ENCODE results near the gene BIRC5.
"Not testable (repeated sequence)": the region's sequence is repeated elsewhere in the genome, so short reads cannot be mapped to it uniquely, and the experiment has no call there.

BIRC5 gene

DNA sequence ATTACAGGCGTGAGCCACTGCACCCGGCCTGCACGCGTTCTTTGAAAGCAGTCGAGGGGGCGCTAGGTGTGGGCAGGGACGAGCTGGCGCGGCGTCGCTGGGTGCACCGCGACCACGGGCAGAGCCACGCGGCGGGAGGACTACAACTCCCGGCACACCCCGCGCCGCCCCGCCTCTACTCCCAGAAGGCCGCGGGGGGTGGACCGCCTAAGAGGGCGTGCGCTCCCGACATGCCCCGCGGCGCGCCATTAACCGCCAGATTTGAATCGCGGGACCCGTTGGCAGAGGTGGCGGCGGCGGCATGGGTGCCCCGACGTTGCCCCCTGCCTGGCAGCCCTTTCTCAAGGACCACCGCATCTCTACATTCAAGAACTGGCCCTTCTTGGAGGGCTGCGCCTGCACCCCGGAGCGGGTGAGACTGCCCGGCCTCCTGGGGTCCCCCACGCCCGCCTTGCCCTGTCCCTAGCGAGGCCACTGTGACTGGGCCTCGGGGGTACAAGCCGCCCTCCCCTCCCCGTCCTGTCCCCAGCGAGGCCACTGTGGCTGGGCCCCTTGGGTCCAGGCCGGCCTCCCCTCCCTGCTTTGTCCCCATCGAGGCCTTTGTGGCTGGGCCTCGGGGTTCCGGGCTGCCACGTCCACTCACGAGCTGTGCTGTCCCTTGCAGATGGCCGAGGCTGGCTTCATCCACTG lies at the start of gene BIRC5:
TSS of gene BIRC5 (plus strand) at position 238 of the 690 bp plus-strand sequence. CDS start at position 302, 64 bp downstream.
- DNase-seq (ENCODE audit: low spot score) = peak; percentile 89
- H3K9me3 Mint-ChIP-seq = no peaks in the 10 kb centered on the region
- peak within 1 kb of the TSS; percentile 99 for H3K4me3 Mint-ChIP-seq
- no peaks in the 10 kb centered on the region for H3K27me3 Mint-ChIP-seq (ENCODE audit: low read depth)
- H3K36me3 Mint-ChIP-seq (ENCODE audit: low read depth) = peaks cover 25% of the 10 kb centered on the region
- peak within 1 kb of the TSS; percentile 93 for H3K27ac Mint-ChIP-seq
- H3K4me1 Mint-ChIP-seq (ENCODE audit: low read depth) = peaks cover 13% of the 10 kb centered on the region

GRCh38 chr17:78164748-78165607 lies 49.1 kb upstream of the BIRC5 start:
- H3K27me3 Mint-ChIP-seq (ENCODE audit: low read depth) = no peaks in the 10 kb centered on the region

GRCh38 chr17:78166416-78166815 lies 47.6 kb upstream of the BIRC5 start:
- H3K4me3 Mint-ChIP-seq = no peak overlapping the region
- H3K27ac Mint-ChIP-seq = no peak overlapping the region
- H3K36me3 Mint-ChIP-seq (ENCODE audit: low read depth) = peaks cover 3% of the 10 kb centered on the region
- H3K4me1 Mint-ChIP-seq (ENCODE audit: low read depth) = no peaks in the 10 kb centered on the region
- no peaks in the 10 kb centered on the region for H3K9me3 Mint-ChIP-seq
- DNase-seq (ENCODE audit: low spot score) = no peak
- no peaks in the 10 kb centered on the region for H3K27me3 Mint-ChIP-seq (ENCODE audit: low read depth)

More at GRCh38 chr17:78164748-78165607, 49.1 kb upstream of the BIRC5 start:
- Mint-ChIP-seq H3K9me3 (no peaks in the 10 kb centered on the region), H3K4me3 (no peak overlapping the region), H3K36me3 (ENCODE audit: low read depth) (no peaks in the 10 kb centered on the region), H3K27ac (no peak overlapping the region), H3K4me1 (ENCODE audit: low read depth) (peaks cover under 1% of the 10 kb centered on the region)
- no peak for DNase-seq (ENCODE audit: low spot score)

GRCh38 chr17:78168242-78168902 lies 45.7 kb upstream of the BIRC5 start, which contains the start of gene SYNGR2:
Gene SYNGR2, plus strand, starts transcription at chr17:78168581. Its CDS starts 36 bp downstream, at chr17:78168617.
- H3K36me3 Mint-ChIP-seq (ENCODE audit: low read depth) = peaks cover 13% of the 10 kb centered on the region
- H3K9me3 Mint-ChIP-seq = no peaks in the 10 kb centered on the region
- peak; percentile 89 for DNase-seq (ENCODE audit: low spot score)
- H3K4me3 Mint-ChIP-seq = peak within 1 kb of the TSS; percentile 67
- H3K27ac Mint-ChIP-seq = peak within 1 kb of the TSS; percentile 60
- H3K27me3 Mint-ChIP-seq (ENCODE audit: low read depth) = no peaks in the 10 kb centered on the region
- H3K4me1 Mint-ChIP-seq (ENCODE audit: low read depth) = peaks cover 15% of the 10 kb centered on the region

DNA sequence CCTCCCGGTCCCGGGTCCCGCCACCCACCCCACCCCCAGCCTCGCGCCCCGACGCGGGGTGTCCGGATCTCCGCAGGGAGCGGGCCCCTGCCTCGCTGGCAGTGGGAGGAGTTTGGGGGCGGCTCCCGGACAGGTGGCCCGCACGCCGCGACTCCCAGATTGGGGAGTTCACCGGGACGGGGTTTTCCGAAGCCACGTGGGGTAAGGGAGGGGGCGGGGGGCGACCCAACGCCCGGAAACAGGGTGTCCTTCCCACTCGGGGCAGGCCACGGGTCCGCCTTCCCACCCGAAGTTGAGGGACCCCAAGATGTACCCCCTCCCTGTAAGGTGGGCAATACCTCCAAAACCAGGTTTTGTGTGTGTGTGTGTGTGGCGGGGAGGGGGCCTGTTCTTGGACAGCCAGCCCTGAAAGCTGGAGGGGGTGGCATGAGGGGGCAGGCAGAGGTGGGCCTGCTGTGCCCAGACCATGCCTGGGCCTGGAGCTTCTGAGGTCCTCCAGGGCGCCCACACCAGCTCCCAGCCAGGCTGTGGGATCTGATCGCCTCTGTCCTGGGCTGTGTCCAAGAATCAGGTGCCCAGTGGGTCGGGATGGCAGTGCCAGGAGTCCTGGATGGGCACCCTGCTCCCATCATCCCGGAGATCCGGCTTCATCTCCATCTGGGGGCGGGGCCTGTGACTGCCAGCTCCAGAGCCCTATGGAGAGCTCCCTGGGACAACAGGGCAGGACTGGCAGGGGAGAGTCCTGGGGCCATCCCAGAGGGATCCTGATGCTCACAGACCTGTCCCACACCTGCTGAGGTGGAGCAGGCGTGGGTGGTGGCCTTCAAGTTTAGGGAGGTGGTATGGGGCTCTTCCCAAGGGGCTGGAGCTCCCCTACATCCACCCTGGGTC lies 44.9 kb upstream of the BIRC5 start:
- Mint-ChIP-seq H3K27me3 (ENCODE audit: low read depth) (no peaks in the 10 kb centered on the region), H3K4me3 (peak overlapping the region; percentile 66), H3K27ac (peak overlapping the region; percentile 7), H3K36me3 (ENCODE audit: low read depth) (peaks cover 21% of the 10 kb centered on the region), H3K4me1 (ENCODE audit: low read depth) (peaks cover 22% of the 10 kb centered on the region), H3K9me3 (no peaks in the 10 kb centered on the region)
- peak; percentile 40 for DNase-seq (ENCODE audit: low spot score)

DNA sequence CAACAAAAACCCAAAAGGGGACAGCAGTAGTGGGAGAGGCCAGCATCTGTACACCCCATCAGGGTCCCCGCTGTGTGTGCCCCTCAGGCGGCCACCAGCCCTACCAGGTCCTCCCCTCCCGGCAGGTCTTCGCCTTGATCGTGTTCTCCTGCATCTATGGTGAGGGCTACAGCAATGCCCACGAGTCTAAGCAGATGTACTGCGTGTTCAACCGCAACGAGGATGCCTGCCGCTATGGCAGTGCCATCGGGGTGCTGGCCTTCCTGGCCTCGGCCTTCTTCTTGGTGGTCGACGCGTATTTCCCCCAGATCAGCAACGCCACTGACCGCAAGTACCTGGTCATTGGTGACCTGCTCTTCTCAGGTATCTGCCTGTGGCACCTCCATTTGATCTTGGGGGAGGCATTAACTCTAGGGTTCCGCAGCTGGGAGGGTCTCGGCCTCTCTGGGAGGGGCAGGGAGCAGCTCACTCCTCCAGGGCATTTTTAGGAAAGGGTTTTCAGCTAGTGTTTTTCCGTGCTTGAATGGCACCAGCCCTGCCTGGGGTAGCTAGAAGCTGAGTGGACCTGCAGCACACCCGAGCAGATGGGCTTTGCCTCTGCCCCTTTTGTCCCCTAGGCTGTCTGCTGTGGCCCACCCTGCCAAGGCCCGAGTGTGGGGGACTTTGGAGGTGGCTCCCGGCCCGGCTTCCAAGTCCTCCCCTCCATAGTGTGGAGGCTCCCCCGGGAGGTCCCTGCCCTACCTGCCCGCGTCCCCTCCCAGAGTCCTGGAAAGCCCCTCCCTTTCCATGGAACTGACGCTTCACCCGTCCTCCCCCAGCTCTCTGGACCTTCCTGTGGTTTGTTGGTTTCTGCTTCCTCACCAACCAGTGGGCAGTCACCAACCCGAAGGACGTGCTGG lies 43.1 kb upstream of the BIRC5 start:
- no peaks in the 10 kb centered on the region for H3K9me3 Mint-ChIP-seq
- H3K4me3 Mint-ChIP-seq = peak overlapping the region; percentile 30
- H3K4me1 Mint-ChIP-seq (ENCODE audit: low read depth) = peaks cover 31% of the 10 kb centered on the region
- peaks cover 30% of the 10 kb centered on the region for H3K36me3 Mint-ChIP-seq (ENCODE audit: low read depth)
- peak overlapping the region; percentile 20 for H3K27ac Mint-ChIP-seq
- no peak for DNase-seq (ENCODE audit: low spot score)
- H3K27me3 Mint-ChIP-seq (ENCODE audit: low read depth) = no peaks in the 10 kb centered on the region

GRCh38 chr17:78171591-78172248 lies 42.3 kb upstream of the BIRC5 start:
- peaks cover 33% of the 10 kb centered on the region for H3K36me3 Mint-ChIP-seq (ENCODE audit: low read depth)
- not testable (repeated sequence) for DNase-seq (ENCODE audit: low spot score); H3K27me3 Mint-ChIP-seq (ENCODE audit: low read depth); H3K9me3 Mint-ChIP-seq; H3K4me3 Mint-ChIP-seq
- peak overlapping the region; percentile 20 for H3K27ac Mint-ChIP-seq
- H3K4me1 Mint-ChIP-seq (ENCODE audit: low read depth) = peaks cover 39% of the 10 kb centered on the region

- H3K4me1 Mint-ChIP-seq (ENCODE audit: low read depth) = peaks cover 44% of the 10 kb centered on the region
- H3K9me3 Mint-ChIP-seq = no peaks in the 10 kb centered on the region
- H3K27me3 Mint-ChIP-seq (ENCODE audit: low read depth) = no peaks in the 10 kb centered on the region
- H3K4me3 Mint-ChIP-seq = peak overlapping the region; percentile 80
- DNase-seq (ENCODE audit: low spot score) = no peak
- H3K36me3 Mint-ChIP-seq (ENCODE audit: low read depth) = peaks cover 33% of the 10 kb centered on the region
- peak overlapping the region; percentile 89 for H3K27ac Mint-ChIP-seq
Measured at GRCh38 chr17:78172249-78173051, 41.6 kb upstream of the BIRC5 start.

DNA sequence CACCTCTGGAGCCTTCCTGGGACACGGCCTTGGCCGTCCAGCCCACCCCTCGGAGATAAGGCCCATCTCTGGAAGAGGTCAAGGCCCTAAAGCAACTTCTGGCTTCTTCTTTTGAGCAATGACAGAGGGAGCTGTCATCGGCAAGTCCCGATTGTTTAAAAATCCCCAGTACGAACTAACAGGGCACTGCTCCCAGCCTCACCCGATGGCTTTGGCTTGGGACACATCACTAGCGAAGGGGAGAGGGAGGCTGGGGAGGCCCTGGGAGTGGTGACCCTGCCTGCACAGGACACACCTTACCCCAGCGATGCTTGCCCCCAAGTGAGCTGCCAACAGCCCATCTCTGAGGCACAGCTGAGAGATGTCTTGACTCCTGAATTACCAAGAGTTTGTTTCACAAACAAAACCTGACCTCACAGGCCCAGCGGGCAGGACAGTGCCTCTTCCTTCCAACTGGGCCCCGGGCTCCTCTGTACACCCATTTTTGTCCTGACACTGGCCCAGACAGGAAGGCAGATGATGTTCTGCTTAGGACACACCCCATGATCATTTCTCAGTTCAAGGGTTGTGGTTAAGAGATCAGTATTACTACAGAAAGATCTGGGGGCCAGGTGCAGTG lies 40.8 kb upstream of the BIRC5 start:
- Mint-ChIP-seq H3K4me1 (ENCODE audit: low read depth) (peaks cover 44% of the 10 kb centered on the region), H3K4me3 (peak overlapping the region; percentile 80), H3K36me3 (ENCODE audit: low read depth) (peaks cover 33% of the 10 kb centered on the region), H3K27me3 (ENCODE audit: low read depth) (no peaks in the 10 kb centered on the region), H3K27ac (peak overlapping the region; percentile 89), H3K9me3 (no peaks in the 10 kb centered on the region)
- no peak for DNase-seq (ENCODE audit: low spot score)

DNA sequence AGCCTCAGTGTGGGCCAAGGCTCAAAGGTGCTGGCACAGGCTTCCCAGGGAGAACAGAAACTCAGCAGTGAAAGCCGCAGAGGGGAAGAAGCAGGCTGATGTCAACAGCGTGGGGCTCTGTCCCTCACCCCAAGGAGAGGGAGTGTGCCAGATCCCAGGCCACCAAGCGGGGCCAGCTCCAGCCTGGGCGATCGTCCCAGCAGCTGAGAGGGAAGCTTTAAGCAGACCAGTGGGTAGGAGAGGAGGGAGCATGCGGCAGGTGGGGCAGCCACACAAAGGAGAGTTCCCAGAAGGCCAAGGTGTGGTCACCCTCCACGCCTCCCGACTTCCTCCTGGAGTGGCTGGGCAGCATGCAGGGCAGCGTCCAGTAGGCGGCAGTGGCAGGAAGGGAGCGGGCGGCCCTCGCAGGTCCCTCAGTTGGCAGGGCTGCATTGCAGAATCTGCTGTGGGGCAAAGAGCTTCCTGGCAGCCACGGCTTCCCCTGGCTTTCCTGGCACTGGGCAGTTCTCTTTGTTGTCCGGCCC lies 39.6 kb upstream of the BIRC5 start:
- Mint-ChIP-seq H3K27me3 (ENCODE audit: low read depth) (no peaks in the 10 kb centered on the region), H3K27ac (peak overlapping the region; percentile 89), H3K9me3 (no peaks in the 10 kb centered on the region), H3K4me3 (no peak overlapping the region), H3K36me3 (ENCODE audit: low read depth) (peaks cover 36% of the 10 kb centered on the region), H3K4me1 (ENCODE audit: low read depth) (peaks cover 44% of the 10 kb centered on the region)
- DNase-seq (ENCODE audit: low spot score) = no peak
